ENCODE measurements around the gene PCDHGA8.
"Not testable (repeated sequence)": the region's sequence is repeated elsewhere in the genome, so short reads cannot be mapped to it uniquely, and the experiment has no call there.

The PCDHGA8 gene

DNA sequence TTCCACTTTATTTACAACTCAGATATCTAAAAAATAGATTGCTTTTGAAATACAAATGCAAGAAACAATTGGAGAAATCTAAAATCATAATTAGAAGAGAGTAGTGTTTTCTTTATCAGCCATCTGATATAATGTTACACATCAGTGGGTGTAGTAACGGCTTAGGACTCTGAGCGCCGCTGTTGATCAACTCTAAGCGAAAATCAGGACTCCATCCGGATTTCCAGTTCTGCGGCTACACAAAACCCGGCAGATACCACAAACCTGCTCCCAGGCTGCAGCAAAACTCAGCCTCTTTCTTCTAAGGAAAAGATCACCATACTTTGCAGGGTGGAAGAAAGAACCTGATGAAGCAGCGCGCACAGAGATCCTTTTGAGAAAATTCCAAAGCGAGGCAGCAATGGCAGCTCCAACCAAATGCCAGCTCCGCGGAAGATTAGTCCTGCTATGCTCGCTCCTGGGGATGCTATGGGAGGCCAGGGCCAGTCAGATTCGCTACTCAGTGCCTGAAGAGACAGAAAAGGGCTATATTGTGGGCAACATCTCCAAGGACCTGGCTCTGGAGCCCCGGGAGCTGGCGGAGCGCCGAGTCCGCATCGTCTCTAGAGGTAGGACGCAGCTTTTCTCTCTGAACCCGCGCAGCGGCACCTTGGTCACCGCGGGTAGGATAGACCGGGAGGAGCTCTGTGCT lies 10.3 kb downstream of the PCDHGA8 start, which contains the start of gene PCDHGA9:
TSS of gene PCDHGA9 (plus strand) at position 226 of the 691 bp plus-strand sequence. CDS start at position 401, 175 bp downstream.
- DNase-seq (ENCODE audit: low read depth in 2 of 2): no peak

DNA sequence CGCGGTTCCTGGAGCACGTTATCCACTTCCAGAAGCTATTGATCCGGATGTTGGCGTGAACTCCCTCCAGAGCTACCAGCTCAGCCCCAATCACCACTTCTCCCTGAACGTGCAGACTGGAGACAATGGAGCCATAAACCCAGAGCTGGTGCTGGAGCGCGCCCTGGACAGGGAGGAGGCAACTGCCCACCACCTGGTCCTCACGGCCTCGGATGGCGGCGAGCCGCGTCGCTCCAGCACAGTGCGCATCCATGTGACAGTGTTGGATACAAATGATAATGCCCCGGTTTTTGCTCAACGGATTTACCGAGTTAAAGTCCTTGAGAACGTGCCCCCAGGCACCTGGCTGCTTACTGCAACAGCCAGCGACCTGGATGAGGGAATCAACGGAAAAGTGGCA lies 11.0 kb downstream of the PCDHGA8 start:
- DNase-seq (ENCODE audit: low read depth in 2 of 2): no peak

DNA sequence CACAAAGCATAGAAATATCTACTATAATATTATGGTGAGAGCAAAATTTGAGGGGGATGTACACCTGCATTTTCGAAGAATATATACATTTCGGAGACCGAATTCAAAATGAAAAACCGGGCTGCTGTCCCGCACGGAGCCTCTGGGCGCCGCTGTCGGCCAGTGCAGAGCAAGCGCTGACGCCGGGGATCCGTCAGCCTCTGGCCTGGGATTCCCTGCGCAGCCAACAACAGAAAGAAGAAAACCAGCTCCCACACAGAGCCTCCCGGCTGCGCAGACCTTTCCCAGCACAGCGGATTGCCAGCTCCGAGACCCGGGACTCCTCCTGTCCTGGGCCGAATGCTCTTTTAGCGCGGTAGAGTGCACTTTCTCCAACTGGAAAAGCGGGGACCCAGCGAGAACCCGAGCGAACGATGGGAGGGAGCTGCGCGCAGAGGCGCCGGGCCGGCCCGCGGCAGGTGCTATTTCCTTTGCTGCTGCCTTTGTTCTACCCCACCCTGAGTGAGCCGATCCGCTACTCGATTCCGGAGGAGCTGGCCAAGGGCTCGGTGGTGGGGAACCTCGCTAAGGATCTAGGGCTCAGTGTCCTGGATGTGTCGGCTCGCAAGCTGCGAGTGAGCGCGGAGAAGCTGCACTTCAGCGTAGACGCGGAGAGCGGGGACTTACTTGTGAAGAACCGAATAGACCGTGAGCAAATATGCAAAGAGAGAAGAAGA lies 15.5 kb downstream of the PCDHGA8 start, which contains the start of gene PCDHGB6:
TSS of gene PCDHGB6 (plus strand) at position 232 of the 716 bp plus-strand sequence. CDS start at position 414, 182 bp downstream.
- not testable (repeated sequence) for DNase-seq (ENCODE audit: low read depth in 2 of 2)

DNA sequence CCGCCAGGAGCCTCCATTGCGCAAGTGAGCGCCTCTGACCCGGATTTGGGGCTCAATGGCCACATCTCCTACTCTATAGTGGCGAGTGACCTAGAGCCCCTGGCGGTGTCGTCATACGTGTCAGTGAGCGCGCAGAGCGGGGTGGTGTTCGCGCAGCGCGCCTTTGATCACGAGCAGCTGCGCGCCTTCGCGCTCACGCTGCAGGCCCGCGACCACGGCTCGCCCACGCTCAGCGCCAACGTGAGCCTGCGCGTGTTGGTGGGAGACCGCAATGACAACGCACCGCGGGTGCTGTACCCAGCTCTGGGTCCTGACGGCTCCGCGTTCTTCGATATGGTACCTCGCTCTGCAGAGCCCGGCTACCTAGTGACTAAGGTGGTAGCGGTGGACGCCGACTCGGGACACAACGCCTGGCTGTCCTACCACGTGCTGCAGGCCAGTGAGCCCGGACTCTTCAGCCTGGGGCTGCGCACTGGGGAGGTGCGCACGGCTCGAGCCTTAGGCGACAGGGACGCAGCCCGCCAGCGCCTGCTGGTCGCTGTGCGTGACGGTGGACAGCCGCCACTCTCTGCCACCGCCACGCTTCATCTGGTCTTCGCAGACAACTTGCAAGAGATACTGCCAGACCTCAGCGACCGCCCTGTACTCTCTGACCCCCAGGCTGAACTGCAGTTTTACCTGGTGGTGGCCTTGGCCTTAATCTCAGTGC lies 17.3 kb downstream of the PCDHGA8 start:
- DNase-seq (ENCODE audit: low read depth in 2 of 2): no peak

DNA sequence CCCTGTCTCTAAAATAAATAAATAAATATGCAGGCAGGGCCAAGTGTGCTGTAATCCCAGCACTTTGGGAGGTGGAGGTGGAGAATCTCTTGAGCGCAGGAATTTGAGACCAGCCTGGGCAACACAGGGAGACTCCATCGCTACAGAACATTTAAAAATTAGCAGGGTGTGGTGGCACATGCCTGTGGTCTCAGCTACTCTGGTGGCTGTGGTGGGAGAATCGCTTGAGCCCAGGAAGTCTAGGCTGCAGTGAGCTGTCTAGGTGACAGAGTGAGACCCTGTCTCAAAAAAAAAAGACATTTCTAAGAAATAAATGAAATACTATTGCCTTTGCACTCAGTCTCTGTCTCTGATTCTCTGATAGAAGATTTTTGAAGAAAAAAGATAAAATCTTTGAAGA lies 19.1 kb downstream of the PCDHGA8 start:
- no peak for DNase-seq (ENCODE audit: low read depth in 2 of 2)

DNA sequence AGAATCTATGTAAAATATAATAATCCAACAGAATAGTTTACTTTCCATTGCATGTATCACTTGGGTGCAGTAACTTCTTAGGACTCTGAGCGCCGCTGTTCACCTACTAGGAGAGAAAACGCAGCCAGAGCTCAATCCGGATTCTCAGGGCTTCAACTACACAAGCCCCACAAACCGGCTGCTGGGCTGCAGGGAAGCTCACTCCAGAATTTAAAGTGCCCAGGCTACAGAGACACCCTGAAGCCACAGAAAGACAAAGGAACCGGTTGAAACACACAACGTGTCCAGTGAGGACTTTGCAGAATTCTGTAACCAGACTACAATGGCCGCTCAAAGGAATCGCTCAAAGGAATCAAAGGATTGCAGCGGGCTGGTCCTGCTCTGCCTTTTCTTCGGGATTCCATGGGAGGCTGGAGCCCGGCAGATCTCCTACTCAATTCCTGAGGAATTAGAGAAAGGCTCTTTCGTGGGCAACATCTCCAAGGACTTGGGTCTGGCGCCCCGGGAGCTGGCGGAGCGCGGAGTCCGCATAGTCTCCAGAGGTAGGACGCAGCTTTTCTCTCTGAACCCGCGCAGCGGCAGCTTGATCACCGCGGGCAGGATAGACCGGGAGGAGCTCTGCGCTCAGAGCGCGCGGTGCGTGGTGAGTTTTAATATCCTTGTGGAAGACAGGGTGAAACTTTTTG lies 20.6 kb downstream of the PCDHGA8 start, which contains the start of gene PCDHGA10:
TSS of gene PCDHGA10 (plus strand) at position 134 of the 686 bp plus-strand sequence. CDS start at position 323, 189 bp downstream.
- peak; percentile 32 to 44 for DNase-seq (ENCODE audit: low read depth in 2 of 2)

DNA sequence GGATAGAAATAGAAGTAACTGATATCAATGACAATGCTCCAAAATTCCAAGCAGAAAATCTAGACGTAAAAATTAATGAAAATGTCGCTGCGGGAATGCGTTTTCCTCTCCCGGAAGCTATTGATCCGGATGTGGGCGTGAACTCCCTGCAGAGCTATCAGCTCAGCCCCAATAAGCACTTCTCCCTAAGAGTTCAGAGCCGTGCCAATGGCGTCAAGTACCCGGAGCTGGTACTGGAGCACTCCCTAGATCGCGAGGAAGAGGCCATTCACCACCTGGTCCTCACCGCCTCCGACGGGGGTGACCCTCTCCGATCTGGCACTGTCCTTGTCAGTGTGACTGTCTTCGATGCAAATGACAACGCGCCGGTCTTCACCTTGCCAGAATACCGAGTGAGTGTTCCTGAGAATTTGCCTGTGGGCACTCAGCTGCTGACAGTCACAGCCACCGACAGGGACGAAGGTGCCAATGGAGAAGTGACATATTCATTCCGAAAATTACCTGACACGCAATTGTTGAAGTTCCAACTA lies 21.2 kb downstream of the PCDHGA8 start:
- no peak for DNase-seq (ENCODE audit: low read depth in 2 of 2)

DNA sequence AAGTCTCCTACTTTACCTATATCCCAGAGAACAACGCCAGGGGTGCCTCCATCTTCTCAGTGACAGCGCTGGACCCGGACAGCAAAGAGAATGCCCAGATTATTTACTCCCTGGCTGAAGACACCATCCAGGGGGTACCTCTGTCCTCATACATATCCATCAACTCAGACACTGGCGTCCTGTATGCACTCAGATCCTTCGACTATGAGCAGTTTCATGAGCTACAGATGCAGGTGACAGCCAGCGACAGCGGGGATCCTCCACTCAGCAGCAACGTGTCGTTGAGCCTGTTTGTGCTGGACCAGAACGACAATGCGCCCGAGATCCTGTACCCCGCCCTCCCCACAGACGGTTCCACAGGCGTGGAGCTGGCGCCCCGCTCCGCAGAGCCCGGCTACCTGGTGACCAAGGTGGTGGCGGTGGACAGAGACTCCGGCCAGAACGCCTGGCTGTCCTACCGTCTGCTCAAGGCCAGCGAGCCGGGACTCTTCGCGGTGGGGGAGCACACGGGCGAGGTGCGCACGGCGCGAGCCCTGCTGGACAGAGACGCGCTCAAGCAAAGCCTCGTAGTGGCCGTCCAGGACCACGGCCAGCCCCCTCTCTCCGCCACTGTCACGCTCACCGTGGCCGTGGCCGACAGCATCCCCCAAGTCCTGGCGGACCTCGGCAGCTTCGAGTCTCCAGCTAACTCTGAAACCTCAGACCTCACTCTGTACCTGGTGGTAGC lies 22.3 kb downstream of the PCDHGA8 start:
- DNase-seq (ENCODE audit: low read depth in 2 of 2): not testable (repeated sequence)

DNA sequence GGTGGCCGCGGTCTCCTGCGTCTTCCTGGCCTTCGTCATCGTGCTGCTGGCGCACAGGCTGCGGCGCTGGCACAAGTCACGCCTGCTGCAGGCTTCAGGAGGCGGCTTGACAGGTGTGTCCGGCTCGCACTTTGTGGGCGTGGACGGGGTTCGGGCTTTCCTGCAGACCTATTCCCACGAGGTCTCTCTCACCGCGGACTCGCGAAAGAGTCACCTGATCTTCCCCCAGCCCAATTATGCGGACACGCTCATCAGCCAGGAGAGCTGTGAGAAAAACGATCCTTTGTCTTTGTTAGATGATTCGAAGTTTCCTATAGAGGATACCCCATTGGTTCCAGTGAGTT lies 22.8 kb downstream of the PCDHGA8 start:
- not testable (repeated sequence) for DNase-seq (ENCODE audit: low read depth in 2 of 2)

DNA sequence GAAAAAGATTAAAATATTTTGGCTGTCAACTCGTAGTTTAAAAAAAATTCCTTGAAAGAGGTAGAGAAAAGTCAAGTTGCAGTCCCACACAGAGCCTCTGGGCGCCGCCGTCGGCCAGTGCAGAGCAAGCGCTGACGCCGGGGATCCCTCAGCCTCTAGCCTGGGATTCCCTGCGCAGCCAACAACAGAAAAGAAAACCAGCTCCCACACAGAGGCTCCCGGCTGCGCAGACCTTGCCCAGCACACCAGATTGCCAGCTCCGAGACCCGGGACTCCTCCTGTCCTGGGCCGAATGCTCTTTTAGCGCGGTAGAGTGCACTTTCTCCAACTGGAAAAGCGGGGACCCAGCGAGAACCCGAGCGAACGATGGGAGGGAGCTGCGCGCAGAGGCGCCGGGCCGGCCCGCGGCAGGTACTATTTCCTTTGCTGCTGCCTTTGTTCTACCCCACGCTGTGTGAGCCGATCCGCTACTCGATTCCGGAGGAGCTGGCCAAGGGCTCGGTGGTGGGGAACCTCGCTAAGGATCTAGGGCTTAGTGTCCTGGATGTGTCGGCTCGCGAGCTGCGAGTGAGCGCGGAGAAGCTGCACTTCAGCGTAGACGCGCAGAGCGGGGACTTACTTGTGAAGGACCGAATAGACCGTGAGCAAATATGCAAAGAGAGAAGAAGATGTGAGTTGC lies 25.2 kb downstream of the PCDHGA8 start, which contains the start of gene PCDHGB7:
TSS of gene PCDHGB7 (plus strand) at position 184 of the 679 bp plus-strand sequence. CDS start at position 367, 183 bp downstream.
- peak; percentile 14 to 43 for DNase-seq (ENCODE audit: low read depth in 2 of 2)

DNA sequence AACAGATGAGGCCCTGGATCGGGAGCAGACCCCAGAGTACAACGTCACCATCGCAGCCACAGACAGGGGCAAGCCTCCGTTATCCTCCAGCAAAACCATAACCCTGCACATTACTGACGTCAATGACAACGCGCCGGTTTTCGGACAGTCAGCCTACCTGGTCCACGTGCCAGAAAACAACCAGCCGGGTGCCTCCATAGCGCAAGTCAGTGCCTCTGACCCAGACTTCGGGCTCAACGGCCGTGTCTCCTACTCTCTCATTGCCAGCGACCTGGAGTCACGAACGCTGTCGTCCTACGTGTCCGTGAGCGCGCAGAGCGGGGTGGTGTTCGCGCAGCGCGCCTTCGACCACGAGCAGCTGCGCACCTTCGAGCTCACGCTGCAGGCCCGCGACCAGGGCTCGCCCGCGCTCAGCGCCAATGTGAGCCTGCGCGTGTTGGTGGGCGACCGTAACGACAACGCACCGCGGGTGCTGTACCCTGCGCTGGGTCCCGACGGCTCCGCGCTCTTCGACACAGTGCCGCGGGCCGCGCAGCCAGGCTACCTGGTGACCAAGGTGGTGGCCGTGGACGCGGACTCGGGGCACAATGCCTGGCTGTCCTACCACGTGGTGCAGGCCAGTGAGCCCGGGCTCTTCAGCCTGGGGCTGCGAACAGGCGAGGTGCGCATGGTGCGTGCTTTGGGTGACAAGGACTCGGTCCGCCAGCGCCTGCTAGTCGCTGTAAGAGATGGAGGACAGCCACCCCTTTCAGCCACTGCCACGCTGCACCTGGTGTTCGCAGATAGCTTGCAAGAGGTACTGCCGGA lies 26.8 kb downstream of the PCDHGA8 start:
- DNase-seq (ENCODE audit: low read depth in 2 of 2): no peak

DNA sequence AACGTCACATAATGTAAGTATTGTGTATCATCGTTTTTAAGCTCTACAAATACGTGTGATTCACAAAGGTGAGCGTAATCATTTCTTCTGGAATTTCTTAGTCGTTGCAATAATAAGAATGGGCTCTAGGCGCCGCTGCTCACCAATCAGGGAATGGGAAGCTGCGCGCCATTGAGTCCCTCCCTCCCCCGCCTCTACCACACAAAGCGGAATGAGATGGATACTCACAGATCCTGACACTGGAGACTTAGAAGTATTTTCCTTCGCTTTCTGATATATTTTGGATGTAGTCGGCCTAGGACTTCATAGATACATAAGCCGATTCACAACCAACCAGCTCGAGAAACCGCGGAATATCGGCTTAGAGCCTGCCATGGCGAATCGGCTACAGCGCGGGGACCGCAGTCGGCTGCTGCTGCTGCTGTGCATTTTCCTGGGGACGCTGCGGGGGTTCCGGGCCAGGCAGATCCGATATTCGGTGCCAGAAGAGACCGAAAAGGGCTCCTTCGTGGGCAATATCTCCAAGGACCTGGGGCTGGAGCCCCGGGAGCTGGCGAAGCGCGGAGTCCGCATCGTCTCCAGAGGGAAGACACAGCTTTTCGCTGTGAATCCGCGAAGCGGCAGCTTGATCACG lies 28.5 kb downstream of the PCDHGA8 start, which contains the start of gene PCDHGA11:
TSS of gene PCDHGA11 (plus strand) at position 197 of the 634 bp plus-strand sequence. CDS start at position 374, 177 bp downstream.
- peak in 1 of 2 donors; percentile 14 for DNase-seq (ENCODE audit: low read depth in 2 of 2)

DNA sequence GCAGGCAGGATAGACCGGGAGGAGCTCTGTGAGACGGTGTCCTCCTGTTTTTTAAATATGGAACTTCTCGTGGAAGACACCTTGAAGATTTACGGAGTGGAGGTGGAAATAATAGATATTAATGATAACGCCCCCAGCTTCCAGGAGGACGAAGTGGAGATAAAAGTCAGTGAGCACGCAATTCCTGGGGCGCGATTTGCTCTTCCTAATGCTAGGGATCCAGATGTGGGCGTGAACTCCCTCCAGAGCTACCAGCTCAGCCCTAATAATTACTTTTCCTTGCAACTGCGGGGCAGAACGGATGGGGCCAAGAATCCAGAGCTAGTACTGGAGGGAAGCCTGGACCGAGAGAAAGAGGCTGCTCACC lies 29.0 kb downstream of the PCDHGA8 start:
- DNase-seq (ENCODE audit: low read depth in 2 of 2): no peak

DNA sequence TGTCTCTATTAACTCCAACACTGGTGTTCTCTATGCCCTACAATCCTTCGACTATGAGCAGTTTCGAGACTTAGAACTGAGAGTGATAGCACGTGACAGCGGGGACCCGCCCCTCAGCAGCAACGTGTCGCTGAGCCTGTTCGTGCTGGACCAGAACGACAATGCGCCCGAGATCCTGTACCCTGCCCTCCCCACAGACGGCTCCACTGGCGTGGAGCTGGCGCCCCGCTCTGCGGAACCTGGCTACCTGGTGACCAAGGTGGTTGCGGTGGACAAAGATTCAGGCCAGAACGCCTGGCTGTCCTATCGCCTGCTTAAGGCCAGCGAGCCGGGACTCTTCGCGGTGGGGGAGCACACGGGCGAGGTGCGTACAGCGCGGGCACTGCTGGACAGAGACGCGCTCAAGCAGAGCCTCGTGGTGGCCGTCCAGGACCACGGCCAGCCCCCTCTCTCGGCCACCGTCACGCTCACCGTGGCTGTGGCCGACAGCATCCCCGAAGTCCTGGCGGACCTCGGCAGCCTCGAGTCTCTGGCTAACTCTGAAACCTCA lies 30.4 kb downstream of the PCDHGA8 start:
- DNase-seq (ENCODE audit: low read depth in 2 of 2): no peak

DNA sequence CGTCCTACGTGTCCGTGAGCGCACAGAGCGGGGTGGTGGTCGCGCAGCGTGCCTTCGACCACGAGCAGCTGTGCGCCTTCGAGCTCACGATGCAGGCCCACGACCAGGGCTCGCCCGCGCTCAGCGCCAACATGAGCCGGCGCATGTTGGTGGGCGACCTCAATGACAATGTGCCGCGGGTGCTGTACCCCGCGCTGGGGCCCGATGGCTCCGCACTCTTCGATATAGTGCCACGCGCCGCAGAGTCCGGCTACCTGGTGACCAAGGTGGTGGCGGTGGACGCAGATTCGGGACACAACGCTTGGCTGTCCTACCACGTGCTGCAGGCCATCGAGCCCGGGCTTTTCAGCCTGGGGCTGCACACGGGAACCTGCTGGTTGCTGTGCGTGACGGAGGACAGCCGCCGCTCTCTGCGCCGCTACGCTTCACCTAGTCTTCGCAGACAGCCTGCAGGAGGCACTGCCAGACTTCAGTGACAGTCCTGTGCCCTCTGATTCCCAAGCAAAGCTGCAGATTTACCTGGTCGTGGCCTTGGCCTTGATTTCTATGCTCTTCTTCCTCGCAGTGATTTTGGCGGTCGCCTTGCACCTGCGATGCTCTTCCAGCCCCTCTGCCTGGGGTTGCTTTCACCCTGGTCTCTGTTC lies 35.5 kb downstream of the PCDHGA8 start:
- DNase-seq (ENCODE audit: low read depth in 2 of 2): no peak

DNA sequence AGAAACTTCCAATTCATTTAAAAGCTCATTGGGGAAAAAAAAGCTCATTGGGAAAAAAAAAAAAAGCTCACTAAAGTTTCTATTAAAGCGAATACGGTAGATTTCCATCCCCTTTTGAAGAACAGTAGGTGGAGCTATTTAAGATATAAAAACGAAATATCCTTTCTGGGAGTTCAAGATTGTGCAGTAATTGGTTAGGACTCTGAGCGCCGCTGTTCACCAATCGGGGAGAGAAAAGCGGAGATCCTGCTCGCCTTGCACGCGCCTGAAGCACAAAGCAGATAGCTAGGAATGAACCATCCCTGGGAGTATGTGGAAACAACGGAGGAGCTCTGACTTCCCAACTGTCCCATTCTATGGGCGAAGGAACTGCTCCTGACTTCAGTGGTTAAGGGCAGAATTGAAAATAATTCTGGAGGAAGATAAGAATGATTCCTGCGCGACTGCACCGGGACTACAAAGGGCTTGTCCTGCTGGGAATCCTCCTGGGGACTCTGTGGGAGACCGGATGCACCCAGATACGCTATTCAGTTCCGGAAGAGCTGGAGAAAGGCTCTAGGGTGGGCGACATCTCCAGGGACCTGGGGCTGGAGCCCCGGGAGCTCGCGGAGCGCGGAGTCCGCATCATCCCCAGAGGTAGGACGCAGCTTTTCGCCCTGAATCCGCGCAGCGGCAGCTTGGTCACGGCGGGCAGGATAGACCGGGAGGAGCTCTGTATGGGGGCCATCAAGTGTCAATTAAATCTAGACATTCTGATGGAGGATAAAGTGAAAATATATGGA lies 38.1 kb downstream of the PCDHGA8 start, which contains the start of gene PCDHGA12:
TSS of gene PCDHGA12 (plus strand) at position 176 of the 782 bp plus-strand sequence. CDS start at position 429, 253 bp downstream.
- no peak for DNase-seq (ENCODE audit: low read depth in 2 of 2)

DNA sequence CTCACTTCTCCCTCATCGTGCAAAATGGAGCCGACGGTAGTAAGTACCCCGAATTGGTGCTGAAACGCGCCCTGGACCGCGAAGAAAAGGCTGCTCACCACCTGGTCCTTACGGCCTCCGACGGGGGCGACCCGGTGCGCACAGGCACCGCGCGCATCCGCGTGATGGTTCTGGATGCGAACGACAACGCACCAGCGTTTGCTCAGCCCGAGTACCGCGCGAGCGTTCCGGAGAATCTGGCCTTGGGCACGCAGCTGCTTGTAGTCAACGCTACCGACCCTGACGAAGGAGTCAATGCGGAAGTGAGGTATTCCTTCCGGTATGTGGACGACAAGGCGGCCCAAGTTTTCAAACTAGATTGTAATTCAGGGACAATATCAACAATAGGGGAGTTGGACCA lies 38.9 kb downstream of the PCDHGA8 start:
- DNase-seq (ENCODE audit: low read depth in 2 of 2): no peak
